Measurements from ENCODE around the gene MEA1.

Gene MEA1

GRCh38 chr6:42987533-42988451, 26.0 kb downstream of the MEA1 start:
- Mint-ChIP-seq H3K27me3 (ENCODE audit: low read depth, poor library complexity) (no peaks in the 10 kb centered on the region), H3K27ac (peak overlapping the region; percentile 31), H3K4me1 (peaks cover 47% of the 10 kb centered on the region), H3K36me3 (ENCODE audit: low read depth) (peaks cover 22% of the 10 kb centered on the region), H3K4me3 (no peak overlapping the region), H3K9me3 (no peaks in the 10 kb centered on the region)
- no peak for DNase-seq
- no peak for TF ChIP-seq CTCF (IDR thresholded peaks at IDR 0.05)

- peaks cover 6% of the 10 kb centered on the region for H3K36me3 Mint-ChIP-seq (ENCODE audit: low read depth)
- no peak for TF ChIP-seq CTCF (IDR thresholded peaks at IDR 0.05)
- DNase-seq, result peak; percentile 34
- H3K27ac Mint-ChIP-seq, result no peak overlapping the region
- H3K27me3 Mint-ChIP-seq (ENCODE audit: low read depth, poor library complexity), result peaks cover 8% of the 10 kb centered on the region
- peaks cover 48% of the 10 kb centered on the region for H3K4me1 Mint-ChIP-seq
- H3K4me3 Mint-ChIP-seq, result peak overlapping the region; percentile 90
- H3K9me3 Mint-ChIP-seq, result no peaks in the 10 kb centered on the region
Measured at GRCh38 chr6:42984924-42985475, 28.7 kb downstream of the MEA1 start.

GRCh38 chr6:42984001-42984923, 29.5 kb downstream of the MEA1 start, which contains the start of gene PPP2R5D:
Gene PPP2R5D (plus strand): TSS chr6:42984570. CDS start chr6:42984678, 108 bp downstream.
- TF ChIP-seq CTCF (IDR thresholded peaks at IDR 0.05), result no peak
- Mint-ChIP-seq H3K36me3 (ENCODE audit: low read depth) (peaks cover 3% of the 10 kb centered on the region), H3K9me3 (no peaks in the 10 kb centered on the region), H3K4me1 (peaks cover 54% of the 10 kb centered on the region), H3K27me3 (ENCODE audit: low read depth, poor library complexity) (peaks cover 8% of the 10 kb centered on the region), H3K27ac (peak within 1 kb of the TSS; percentile 81), H3K4me3 (peak within 1 kb of the TSS; percentile 90)
- peak; percentile 95 for DNase-seq

- H3K4me3 Mint-ChIP-seq, result peak overlapping the region; percentile 0
- H3K36me3 Mint-ChIP-seq (ENCODE audit: low read depth), result peaks cover 6% of the 10 kb centered on the region
- peaks cover 45% of the 10 kb centered on the region for H3K4me1 Mint-ChIP-seq
- no peaks in the 10 kb centered on the region for H3K9me3 Mint-ChIP-seq
- no peak for TF ChIP-seq CTCF (IDR thresholded peaks at IDR 0.05)
- peaks cover 8% of the 10 kb centered on the region for H3K27me3 Mint-ChIP-seq (ENCODE audit: low read depth, poor library complexity)
- DNase-seq, result no peak
- H3K27ac Mint-ChIP-seq, result no peak overlapping the region
Measured at GRCh38 chr6:42981836-42982235, 31.9 kb downstream of the MEA1 start.

GRCh38 chr6:42979523-42980177, 34.1 kb downstream of the MEA1 start:
- Mint-ChIP-seq H3K36me3 (ENCODE audit: low read depth) (peaks cover 14% of the 10 kb centered on the region), H3K27me3 (ENCODE audit: low read depth, poor library complexity) (peaks cover 8% of the 10 kb centered on the region), H3K4me1 (peaks cover 30% of the 10 kb centered on the region), H3K4me3 (peak overlapping the region; percentile 89), H3K27ac (peak overlapping the region; percentile 68), H3K9me3 (no peaks in the 10 kb centered on the region)
- no peak for TF ChIP-seq CTCF (IDR thresholded peaks at IDR 0.05)
- DNase-seq, result no peak
